HCT116 (cell line): ENCODE results near the gene MAP3K12. TPM values are rescaled to one million over a fixed set of nuclear protein-coding genes. Genes with fewer than 3 reads are reported as not detected.
A peak's percentile ranks its signal among the peaks of the same experiment; 100 is the strongest.

Source experiments
- ATAC-seq: fragments of 200-7000 bp; cut with Tn5 transposase; 2 replicates; pipeline ENCODE4 v1.9.1; 2020; ENCODE audit warnings: mild to moderate bottlenecking, moderate library complexity
- BruUV-seq: library from RNA; stranded (reverse); fragments of 400-500 nt; replicated peaks from 2 replicates; lab custom pipeline; 2021; lab: Mats Ljungman, UMichigan
- CTCF ChIA-PET: fragments of 300-600 bp; sonication (Branson Sonifier 250); formaldehyde crosslinking; loops from one replicate; lab custom pipeline; 2021; ENCODE audit warnings: antibody characterized with exemption; lab: Charles Lee
- POLR2A ChIA-PET: fragments of 300-600, 350-600 bp; sonication (Branson Sonifier 250); formaldehyde crosslinking; loops from one replicate; lab custom pipeline; 2021; ENCODE audit warnings: antibody characterized with exemption; lab: Charles Lee
- RAD21 ChIA-PET, 2 experiments: fragments of 300-600 bp; sonication (Branson Sonifier 250); formaldehyde crosslinking; loops; one replicate each; lab custom pipeline; 2023; ENCODE audit warnings: low total read pairs in 2 of 2; ENCODE audit not compliant: uncharacterized antibody in 2 of 2, unreplicated experiment in 2 of 2, low non-redundant PET in 1 of 2; lab: Charles Lee
- DNase-seq: peaks from one replicate; pipeline ENCODE4 v3.0.0-alpha.2; 2010; ENCODE audit warnings: low read depth, low spot score
- H2AFZ ChIP-seq: fragments of 200-600 bp; shearing (Covaris generic), sonication (generic); 2 replicates; pipeline ENCODE4 v1.6.1; 2017; ENCODE audit warnings: low read depth, mixed run types, mixed read lengths, antibody characterized with exemption, low read length; ENCODE audit not compliant: poor library complexity, severe bottlenecking
- H3K27ac ChIP-seq: 2 replicates; pipeline ENCODE4 v1.5.1; 2012; ENCODE audit warnings: low read depth, low read length
- H3K27me3 ChIP-seq: fragments of 200-600 bp; sonication (generic); 2 replicates; pipeline ENCODE4 v1.6.1; 2016; ENCODE audit warnings: mixed run types, low read length, mixed read lengths; ENCODE audit not compliant: insufficient read depth
- H3K36me3 ChIP-seq, 2 experiments: fragments of 200-500 bp in 1 of 2; fragments of 200-600 bp in 1 of 2; sonication (Bioruptor generic) in 1 of 2; sonication (generic) in 1 of 2; 2 replicates each; pipeline versions ENCODE4 v1.5.1 to v1.6.1; 2014 to 2016; ENCODE audit warnings: low read length in 2 of 2, inconsistent platforms in 1 of 2, mixed read lengths in 1 of 2, mixed run types in 1 of 2; ENCODE audit not compliant: insufficient read depth in 2 of 2, control insufficient read depth in 1 of 2
- H3K4me1 ChIP-seq, 2 experiments: fragments of 200-600 bp in 1 of 2; sonication (generic) in 1 of 2; 2 replicates each; pipeline versions ENCODE4 v1.5.1 to v1.6.1; 2012 to 2017; ENCODE audit warnings: low read length in 2 of 2, inconsistent platforms in 1 of 2, mild to moderate bottlenecking in 1 of 2, mixed read lengths in 1 of 2, mixed run types in 1 of 2, moderate library complexity in 1 of 2; ENCODE audit not compliant: insufficient read depth in 2 of 2, control insufficient read depth in 1 of 2
- H3K4me2 ChIP-seq: fragments of 200-600 bp; sonication (generic); 2 replicates; pipeline ENCODE4 v1.6.1; 2017; ENCODE audit warnings: mixed run types, low read length, mixed read lengths
- H3K4me3 ChIP-seq, 2 experiments: fragments of 200-600 bp in 1 of 2; sonication (generic) in 1 of 2; replicated peaks in 1 of 2; 2 replicates each; pipeline ENCODE4 v1.5.1; 2011 to 2016; ENCODE audit warnings: low read length in 2 of 2, control low read depth in 1 of 2, low read depth in 1 of 2, mild to moderate bottlenecking in 1 of 2, mixed read lengths in 1 of 2, mixed run types in 1 of 2
- H3K79me2 ChIP-seq: fragments of 200-600 bp; sonication (generic); 2 replicates; pipeline ENCODE4 v1.6.1; 2017; ENCODE audit warnings: mild to moderate bottlenecking, mixed run types, low read length, moderate library complexity, mixed read lengths; ENCODE audit not compliant: insufficient read depth
- H3K9ac ChIP-seq: fragments of 200-600 bp; sonication (generic); 2 replicates; pipeline ENCODE4 v1.6.1; 2016; ENCODE audit warnings: low read length, mixed read lengths
- H3K9me2 ChIP-seq: fragments of 200-600 bp; sonication (generic), shearing (Covaris generic); 2 replicates; pipeline ENCODE4 v1.6.1; 2017; ENCODE audit warnings: mixed run types, mild to moderate bottlenecking, moderate library complexity; ENCODE audit not compliant: insufficient read depth
- H3K9me3 ChIP-seq, 2 experiments: fragments of 200-500 bp in 1 of 2; fragments of 200-600 bp in 1 of 2; sonication (Bioruptor generic) in 1 of 2; sonication (generic) in 1 of 2; 2 replicates each; pipeline ENCODE4 v1.6.1; 2014 to 2017; ENCODE audit warnings: low read length in 2 of 2, mixed read lengths in 2 of 2, inconsistent platforms in 1 of 2, low read depth in 1 of 2, mild to moderate bottlenecking in 1 of 2, mixed run types in 1 of 2, moderate library complexity in 1 of 2; ENCODE audit not compliant: control insufficient read depth in 1 of 2, insufficient read depth in 1 of 2
- H4K20me1 ChIP-seq: fragments of 200-600 bp; sonication (generic), shearing (Covaris generic); 2 replicates; pipeline ENCODE4 v1.6.1; 2017; ENCODE audit warnings: mixed run types, mild to moderate bottlenecking, moderate library complexity; ENCODE audit not compliant: insufficient read depth
- EGR1 ChIP-seq: IDR thresholded peaks from 2 replicates; pipeline ENCODE4 v1.6.1; 2012; ENCODE audit warnings: low read depth
- EZH2 ChIP-seq: fragments of 200-600 bp; sonication (generic); IDR thresholded peaks from 2 replicates; pipeline ENCODE4 v1.6.1; 2017; ENCODE audit warnings: antibody characterized with exemption, mixed run types
- EZH2phosphoT487 ChIP-seq: fragments of 200-600 bp; IDR thresholded peaks from 2 replicates; pipeline ENCODE4 v1.6.1; 2018; ENCODE audit warnings: antibody characterized with exemption, borderline replicate concordance
- FOSL1 ChIP-seq: IDR thresholded peaks from 2 replicates; pipeline ENCODE4 v1.6.1; 2012; ENCODE audit warnings: low read depth
- JUND ChIP-seq: IDR thresholded peaks from 2 replicates; pipeline ENCODE4 v1.6.1; 2012
- POLR2AphosphoS5 ChIP-seq: IDR thresholded peaks from 2 replicates; pipeline ENCODE4 v1.6.1; 2011; ENCODE audit warnings: mild to moderate bottlenecking, low read depth, low read length, moderate library complexity
- RAD21 ChIP-seq: IDR thresholded peaks from 2 replicates; pipeline ENCODE4 v1.6.1; 2012; ENCODE audit warnings: low read depth, mild to moderate bottlenecking
- SRF ChIP-seq: IDR thresholded peaks from 2 replicates; pipeline ENCODE4 v1.6.1; 2012; ENCODE audit warnings: low read depth
- ZNF274 ChIP-seq: fragments of 200-500 bp; sonication (Bioruptor generic); IDR thresholded peaks from 2 replicates; pipeline ENCODE4 v1.6.1; 2014; ENCODE audit warnings: mild to moderate bottlenecking, low read depth, low read length, inconsistent platforms
- intact Hi-C: fragments of 100-400 bp; cut with micrococcal nuclease; formaldehyde crosslinking; loops from 2 replicates; pipeline ENCODE4 v1.10.0; 2022
- total RNA-seq: library from RNA; stranded (reverse); gene quantifications from one replicate; pipeline ENCODE4 v1.2.1, GENCODE V29; 2021; ENCODE audit not compliant: unreplicated experiment
- TF ChIP-seq, protein P1 (sequence below): IDR thresholded peaks from 2 replicates; pipeline ENCODE4 v1.6.1; 2012
- TF ChIP-seq, protein P2 (sequence below), 3 experiments: fragments of 200-600 bp in 1 of 3; sonication (generic) in 1 of 3; IDR thresholded peaks in 2 of 3; conservative IDR thresholded peaks in 1 of 3; 2 replicates each; pipeline ENCODE4 v1.5.1; 2012 to 2017; ENCODE audit warnings: low read depth in 2 of 3, low read length in 2 of 3, antibody characterized with exemption in 1 of 3, borderline replicate concordance in 1 of 3, control low read depth in 1 of 3, mild to moderate bottlenecking in 1 of 3, mixed read lengths in 1 of 3, mixed run types in 1 of 3, moderate library complexity in 1 of 3; ENCODE audit not compliant: insufficient read depth in 1 of 3
- TF ChIP-seq, protein P3 (sequence below): IDR thresholded peaks from 2 replicates; pipeline ENCODE4 v1.6.1; 2012

Gene MAP3K12
- total RNA-seq, 1 experiment from 2014 or later, result 16.3 TPM

DNA sequence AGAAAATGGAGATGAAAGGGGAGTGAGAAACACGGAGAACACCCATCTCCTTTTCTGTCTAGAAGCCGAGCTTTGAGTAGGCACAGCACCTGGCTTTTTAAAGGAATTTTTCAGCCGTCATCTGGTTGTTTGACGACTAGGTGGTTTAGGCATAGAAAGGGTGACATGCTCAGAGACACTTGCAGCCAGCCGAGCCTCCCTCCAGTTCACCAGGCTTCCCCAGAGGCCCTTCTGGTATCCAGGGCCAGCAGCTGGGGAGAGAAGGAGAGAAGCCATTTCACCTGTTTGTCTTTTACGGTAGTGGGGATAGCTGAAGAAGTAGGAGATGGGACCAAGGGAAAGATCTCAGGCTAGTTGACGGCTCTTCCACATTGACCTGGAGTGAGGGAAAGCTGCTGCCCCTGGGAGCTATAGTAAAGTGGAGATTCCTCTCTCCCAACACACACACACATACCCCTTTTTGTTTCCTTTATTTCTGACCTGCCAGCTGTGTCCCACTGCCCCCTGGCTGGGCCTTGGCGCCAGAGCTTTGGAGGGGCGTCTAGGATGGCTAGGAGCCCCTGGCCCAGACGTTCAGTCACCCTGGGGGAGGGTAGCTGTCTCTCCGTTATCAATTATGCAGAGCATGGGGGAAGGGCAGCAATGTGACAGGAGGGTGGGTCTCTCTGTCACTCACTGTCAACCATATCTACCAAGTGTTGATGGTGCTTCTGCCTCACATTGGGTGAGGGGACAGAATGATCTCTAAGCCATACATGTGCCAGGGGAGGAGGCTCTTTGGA lies 5.5 kb downstream of the MAP3K12 start:
- no peaks in the 10 kb centered on the region for H3K27me3 ChIP-seq
- intact Hi-C loops, result no loop called here
- H3K4me2 ChIP-seq, result peak overlapping the region; percentile 89
- peak overlapping the region; percentile 41 for H3K27ac ChIP-seq
- peak overlapping the region; percentile 41 to 59 for H3K4me3 ChIP-seq
- no peaks in the 10 kb centered on the region for H3K9me2 ChIP-seq
- peaks cover 18 to 36% of the 10 kb centered on the region in 2 experiments for H3K4me1 ChIP-seq
- peak overlapping the region; percentile 56 for H3K9ac ChIP-seq
- no peaks in the 10 kb centered on the region for H3K79me2 ChIP-seq
- TF ChIP-seq, protein P1, sequence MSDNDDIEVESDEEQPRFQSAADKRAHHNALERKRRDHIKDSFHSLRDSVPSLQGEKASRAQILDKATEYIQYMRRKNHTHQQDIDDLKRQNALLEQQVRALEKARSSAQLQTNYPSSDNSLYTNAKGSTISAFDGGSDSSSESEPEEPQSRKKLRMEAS, result no peak
- TF ChIP-seq, protein P2, sequence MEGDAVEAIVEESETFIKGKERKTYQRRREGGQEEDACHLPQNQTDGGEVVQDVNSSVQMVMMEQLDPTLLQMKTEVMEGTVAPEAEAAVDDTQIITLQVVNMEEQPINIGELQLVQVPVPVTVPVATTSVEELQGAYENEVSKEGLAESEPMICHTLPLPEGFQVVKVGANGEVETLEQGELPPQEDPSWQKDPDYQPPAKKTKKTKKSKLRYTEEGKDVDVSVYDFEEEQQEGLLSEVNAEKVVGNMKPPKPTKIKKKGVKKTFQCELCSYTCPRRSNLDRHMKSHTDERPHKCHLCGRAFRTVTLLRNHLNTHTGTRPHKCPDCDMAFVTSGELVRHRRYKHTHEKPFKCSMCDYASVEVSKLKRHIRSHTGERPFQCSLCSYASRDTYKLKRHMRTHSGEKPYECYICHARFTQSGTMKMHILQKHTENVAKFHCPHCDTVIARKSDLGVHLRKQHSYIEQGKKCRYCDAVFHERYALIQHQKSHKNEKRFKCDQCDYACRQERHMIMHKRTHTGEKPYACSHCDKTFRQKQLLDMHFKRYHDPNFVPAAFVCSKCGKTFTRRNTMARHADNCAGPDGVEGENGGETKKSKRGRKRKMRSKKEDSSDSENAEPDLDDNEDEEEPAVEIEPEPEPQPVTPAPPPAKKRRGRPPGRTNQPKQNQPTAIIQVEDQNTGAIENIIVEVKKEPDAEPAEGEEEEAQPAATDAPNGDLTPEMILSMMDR (IDR thresholded peaks at IDR 0.05 in 2 of 3, conservative IDR thresholded peaks at IDR 0.05 in 1 of 3; ENCODE audit: borderline replicate concordance in 1 of 3, insufficient read depth in 1 of 3, low read depth in 2 of 3, low read length in 2 of 3), result no peak
- TF ChIP-seq FOSL1, result no peak
- no peak for TF ChIP-seq ZNF274
- no peak for TF ChIP-seq EZH2phosphoT487
- TF ChIP-seq JUND, result no peak
- no peak for TF ChIP-seq POLR2AphosphoS5
- TF ChIP-seq EZH2, result no peak
- TF ChIP-seq EGR1, result no peak
- TF ChIP-seq SRF, result no peak
- TF ChIP-seq, protein P3, sequence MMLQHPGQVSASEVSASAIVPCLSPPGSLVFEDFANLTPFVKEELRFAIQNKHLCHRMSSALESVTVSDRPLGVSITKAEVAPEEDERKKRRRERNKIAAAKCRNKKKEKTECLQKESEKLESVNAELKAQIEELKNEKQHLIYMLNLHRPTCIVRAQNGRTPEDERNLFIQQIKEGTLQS, result no peak
- TF ChIP-seq RAD21, result no peak
- H2AFZ ChIP-seq, result no peak overlapping the region
- BruUV-seq, result TSS peak; percentile 77
- no peaks in the 10 kb centered on the region for H3K9me3 ChIP-seq
- H3K36me3 ChIP-seq, result no peaks in the 10 kb centered on the region
- DNase-seq, result no peak
- ATAC-seq, result no peak
- H4K20me1 ChIP-seq, result no peaks in the 10 kb centered on the region
- POLR2A ChIA-PET, result no interaction called here
- CTCF ChIA-PET, result no interaction called here
- RAD21 ChIA-PET, result no interaction called here
